Esophagus muscularis mucosa (tissue), 4 donors: Measurements from ENCODE around the gene GPR42. TPM values are rescaled to one million over a fixed set of nuclear protein-coding genes. Genes with fewer than 3 reads are reported as not detected.
A peak's percentile ranks its signal among the peaks of the same experiment; 100 is the strongest.

Experiments
- DNase-seq: peaks from one replicate; pipeline ENCODE4 v3.0.0-alpha.2; 2017; ENCODE audit errors: extremely low spot score
- H3K27ac ChIP-seq, 4 donors: fragments of 200-600 bp; sonication (generic); replicated peaks in 1 of 4; 1 replicate in 3 of 4; 2 replicates in 1 of 4; pipeline ENCODE4 v1.5.1; 2016 to 2019; ENCODE audit warnings: mild to moderate bottlenecking in 1 of 4
- H3K27me3 ChIP-seq, 4 donors: fragments of 200-600 bp; sonication (generic); one replicate each; pipeline versions ENCODE4 v1.5.1 to v1.6.0; 2016 to 2019
- H3K36me3 ChIP-seq, 4 donors: fragments of 200-600 bp; sonication (generic); one replicate each; pipeline ENCODE4 v1.5.1; 2016 to 2019
- H3K4me1 ChIP-seq, 4 donors: fragments of 200-600 bp; sonication (generic); one replicate each; pipeline ENCODE4 v1.5.1; 2016 to 2019
- H3K4me3 ChIP-seq, 4 donors: fragments of 200-600 bp; sonication (generic); 1 replicate in 2 of 4; 2 replicates in 2 of 4; pipeline ENCODE4 v1.5.1; 2016 to 2019; ENCODE audit warnings: mild to moderate bottlenecking in 4 of 4, moderate library complexity in 1 of 4
- H3K9me3 ChIP-seq, 4 donors: fragments of 200-600 bp; sonication (generic); 1 replicate in 3 of 4; 2 replicates in 1 of 4; pipeline ENCODE4 v1.5.1; 2016 to 2019
- CTCF ChIP-seq, 3 experiments: fragments of 200-600 bp in 2 of 3; fragments of 450-650 bp in 1 of 3; sonication (generic) in 2 of 3; IDR thresholded peaks; one replicate each; pipeline ENCODE4 v1.5.1; 2017 to 2019; ENCODE audit warnings: antibody characterized with exemption in 3 of 3, mild to moderate bottlenecking in 2 of 3, moderate library complexity in 1 of 3
- EP300 ChIP-seq: sonication (generic); formaldehyde crosslinking; IDR thresholded peaks from one replicate; pipeline ENCODE4 v1.6.1; 2017; ENCODE audit warnings: antibody characterized with exemption
- POLR2A ChIP-seq: fragments of 450-650 bp; IDR thresholded peaks from one replicate; pipeline ENCODE4 v1.6.1; 2017; ENCODE audit warnings: antibody characterized with exemption, moderate library complexity, mild to moderate bottlenecking, low read depth
- POLR2AphosphoS5 ChIP-seq, 2 donors: sonication (generic); formaldehyde crosslinking; IDR thresholded peaks; one replicate each; pipeline ENCODE4 v1.6.1; 2017; ENCODE audit warnings: antibody characterized with exemption in 2 of 2
- WGBS: methylation state at CpG from one replicate; pipeline ENCODE4 v1.1.5; 2018; 5-methylcytosine and 5-hydroxymethylcytosine counted together
- intact Hi-C: fragments of 100-400 bp; cut with DNase I; formaldehyde crosslinking; loops from one replicate; pipeline ENCODE4 v1.15.1; 2023
- total RNA-seq, 4 donors: library from RNA; depleted of rRNA; stranded (reverse); fragments of >200 nt; gene quantifications; one replicate each; pipeline versions ENCODE4 v1.1.0 to v1.2.1, GENCODE V29; 2016

Gene GPR42
- total RNA-seq, 4 donors from 2014 or later, result 0.17 TPM; not detected in 3

- H3K4me3 ChIP-seq, result no peak overlapping the region
- 91% methylated on average over 16 of the region's 18 CpGs for WGBS
- H3K27ac ChIP-seq, result no peak overlapping the region
- peaks cover 0 to 3% (median 0%) of the 10 kb centered on the region in 4 donors for H3K4me1 ChIP-seq
- peaks cover 0 to 62% (median 0%) of the 10 kb centered on the region in 4 donors for H3K27me3 ChIP-seq
- no peaks in the 10 kb centered on the region for H3K9me3 ChIP-seq
- no peaks in the 10 kb centered on the region for H3K36me3 ChIP-seq
- intact Hi-C loops, result no loop called here
- TF ChIP-seq POLR2AphosphoS5 (IDR thresholded peaks at IDR 0.05), result no peak
- TF ChIP-seq POLR2A, result no peak
- TF ChIP-seq CTCF (IDR thresholded peaks at IDR 0.05), result no peak
- no peak for TF ChIP-seq EP300
- DNase-seq, result peak; percentile 72
Observed at GRCh38 chr19:35348911-35349611, 21.8 kb upstream of the GPR42 start.

GRCh38 chr19:35349614-35350521 lies 21.0 kb upstream of the GPR42 start:
- 80% methylated on average over 13 of the region's 17 CpGs for WGBS
- Histone ChIP-seq H3K27me3 (peaks cover 0 to 70% (median 0%) of the 10 kb centered on the region in 4 donors), H3K36me3 (no peaks in the 10 kb centered on the region), H3K27ac (no peak overlapping the region), H3K9me3 (no peaks in the 10 kb centered on the region), H3K4me1 (peaks cover 0 to 3% (median 0%) of the 10 kb centered on the region in 4 donors), H3K4me3 (no peak overlapping the region)
- intact Hi-C loops, result loop anchor here (5.0 kb wide), 1 partner anchor 142 kb away; the partner anchor contains the start of gene KRTDAP
- TF ChIP-seq POLR2AphosphoS5 (IDR thresholded peaks at IDR 0.05) (no peak), CTCF (IDR thresholded peaks at IDR 0.05) (no peak), EP300 (no peak), POLR2A (no peak)
- DNase-seq, result peak; percentile 50

GRCh38 chr19:35350591-35350990 lies 20.3 kb upstream of the GPR42 start:
- peak; percentile 70 for DNase-seq
- Histone ChIP-seq H3K27me3 (peaks cover 0 to 74% (median 0%) of the 10 kb centered on the region in 4 donors), H3K9me3 (no peaks in the 10 kb centered on the region), H3K36me3 (no peaks in the 10 kb centered on the region), H3K27ac (no peak overlapping the region), H3K4me1 (peaks cover 0 to 3% (median 0%) of the 10 kb centered on the region in 4 donors), H3K4me3 (no peak overlapping the region)
- 83% methylated on average over 7 of the region's 7 CpGs for WGBS
- intact Hi-C loops, result loop anchor here (5.0 kb wide), 1 partner anchor 142 kb away; the partner anchor contains the start of gene KRTDAP
- no peak for TF ChIP-seq POLR2AphosphoS5 (IDR thresholded peaks at IDR 0.05)

GRCh38 chr19:35351411-35352176 lies 19.3 kb upstream of the GPR42 start:
- H3K4me1 ChIP-seq, result peaks cover 0 to 3% (median 0%) of the 10 kb centered on the region in 4 donors
- no peak overlapping the region for H3K4me3 ChIP-seq
- TF ChIP-seq EP300 (no peak), CTCF (IDR thresholded peaks at IDR 0.05) (no peak), POLR2A (no peak), POLR2AphosphoS5 (IDR thresholded peaks at IDR 0.05) (no peak)
- intact Hi-C loops, result loop anchor here (5.0 kb wide), 1 partner anchor 141 kb away; the partner anchor contains the start of gene KRTDAP
- no peaks in the 10 kb centered on the region for H3K9me3 ChIP-seq
- no peak overlapping the region for H3K27ac ChIP-seq
- no peaks in the 10 kb centered on the region for H3K36me3 ChIP-seq
- WGBS, result 93% methylated on average over 17 of the region's 47 CpGs
- DNase-seq, result no peak
- H3K27me3 ChIP-seq, result peaks cover 0 to 69% (median 0%) of the 10 kb centered on the region in 4 donors
